A673 (cell line): ENCODE results near the gene TBC1D19. TPM values are rescaled to one million over a fixed set of nuclear protein-coding genes. Genes with fewer than 3 reads are reported as not detected.
A peak's percentile ranks its signal among the peaks of the same experiment; 100 is the strongest.

Experiments
- BruUV-seq: library from RNA; stranded (reverse); fragments of 400-500 nt; replicated peaks from 2 replicates; lab custom pipeline; 2021; lab: Mats Ljungman, UMichigan
- CTCF ChIA-PET: fragments of 300-600 bp; sonication (Branson Sonifier 250); formaldehyde crosslinking; loops from one replicate; lab custom pipeline; 2022; ENCODE audit warnings: antibody characterized with exemption; lab: Charles Lee
- POLR2A ChIA-PET: fragments of 300-600 bp; sonication (Branson Sonifier 250); formaldehyde crosslinking; loops from one replicate; lab custom pipeline; 2022; ENCODE audit warnings: antibody characterized with exemption; ENCODE audit not compliant: low non-redundant PET; lab: Charles Lee
- DNase-seq: peaks from one replicate; pipeline ENCODE4 v3.0.0-alpha.2; 2015; ENCODE audit warnings: low spot score
- H3K27ac ChIP-seq: fragments of 200-600 bp; sonication (generic); 2 replicates; pipeline ENCODE4 v1.5.1; 2016; ENCODE audit warnings: mixed run types, low read depth, mild to moderate bottlenecking, mixed read lengths, antibody characterized with exemption, low read length; ENCODE audit not compliant: poor library complexity, severe bottlenecking
- H3K27me3 ChIP-seq: fragments of 200-600 bp; sonication (generic); replicated peaks from 2 replicates; pipeline ENCODE4 v1.6.1; 2017; ENCODE audit warnings: mixed run types, low read depth, mild to moderate bottlenecking, mixed read lengths, antibody characterized with exemption, low read length; ENCODE audit not compliant: insufficient read depth, poor library complexity
- H3K36me3 ChIP-seq: fragments of 200-600 bp; sonication (generic); 2 replicates; pipeline ENCODE4 v1.6.1; 2016; ENCODE audit warnings: mixed run types, mild to moderate bottlenecking, mixed read lengths, antibody characterized with exemption, low read length; ENCODE audit not compliant: insufficient read depth, poor library complexity, severe bottlenecking
- H3K4me1 ChIP-seq: fragments of 200-600 bp; sonication (generic); 2 replicates; pipeline ENCODE4 v1.6.1; 2017; ENCODE audit warnings: mixed run types, mild to moderate bottlenecking, mixed read lengths, antibody characterized with exemption, low read length; ENCODE audit not compliant: insufficient read depth, poor library complexity, severe bottlenecking
- H3K4me3 ChIP-seq: fragments of 200-600 bp; sonication (generic); 2 replicates; pipeline ENCODE4 v1.5.1; 2016; ENCODE audit warnings: low read depth, mixed run types, mild to moderate bottlenecking, mixed read lengths, low read length; ENCODE audit not compliant: poor library complexity, severe bottlenecking
- H3K9me3 ChIP-seq: fragments of 200-600 bp; sonication (generic); 2 replicates; pipeline ENCODE4 v1.6.1; 2016; ENCODE audit warnings: mixed run types, low read depth, mild to moderate bottlenecking, mixed read lengths, antibody characterized with exemption, low read length; ENCODE audit not compliant: poor library complexity, severe bottlenecking
- CTCF ChIP-seq: fragments of 300-800, 200-600 bp; sonication (generic); conservative IDR thresholded peaks from 2 replicates; pipeline ENCODE4 v1.5.1; 2017; ENCODE audit warnings: low read depth, mild to moderate bottlenecking, antibody characterized with exemption, low read length, moderate library complexity, mixed read lengths
- EZH2 ChIP-seq: fragments of 200-600 bp; sonication (generic); IDR thresholded peaks from 2 replicates; pipeline ENCODE4 v1.6.1; 2017; ENCODE audit warnings: borderline replicate concordance, low read depth, mild to moderate bottlenecking, mixed read lengths, antibody characterized with exemption, low read length; ENCODE audit not compliant: poor library complexity, severe bottlenecking
- intact Hi-C: fragments of 100-400 bp; cut with micrococcal nuclease; formaldehyde crosslinking; loops from one replicate; pipeline ENCODE4 v1.10.0; 2022; ENCODE audit not compliant: unreplicated experiment
- total RNA-seq: library from RNA; stranded (reverse); gene quantifications from 2 replicates; pipeline ENCODE4 v1.2.3, GENCODE V29; 2021

TBC1D19 gene
- total RNA-seq, 1 experiment from 2014 or later: 9.9 TPM

DNA sequence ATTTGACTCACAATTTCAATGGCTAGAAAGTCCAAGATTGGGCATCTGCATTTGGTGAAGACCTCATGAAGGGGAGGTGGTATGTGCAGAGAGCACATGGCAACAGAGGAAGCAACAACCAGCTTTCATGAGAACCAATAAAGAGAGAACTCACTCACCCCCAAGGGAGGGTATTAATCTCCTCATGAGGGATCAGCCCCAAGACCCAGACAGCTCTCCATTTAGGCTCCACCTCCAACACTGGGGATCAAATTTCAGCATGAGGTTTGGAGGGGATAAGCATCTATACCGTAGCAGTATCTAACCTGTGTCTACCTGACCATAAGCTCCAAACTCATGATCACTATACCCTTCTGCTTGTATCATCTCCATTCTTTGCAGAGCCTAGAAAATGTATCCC lies 9.3 kb upstream of the TBC1D19 start:
- POLR2A ChIA-PET: interaction anchor here (0.5 kb wide), 1 partner anchor 216 kb away, joined by 5 read pairs; no protein-coding TSS in a partner anchor
- peak; percentile 62 for DNase-seq
- no peak overlapping the region for H3K27ac ChIP-seq
- H3K9me3 ChIP-seq: no peaks in the 10 kb centered on the region
- intact Hi-C loops: no loop called here
- no peaks in the 10 kb centered on the region for H3K36me3 ChIP-seq
- CTCF ChIA-PET: no interaction called here
- H3K4me3 ChIP-seq: no peak overlapping the region
- TF ChIP-seq CTCF: no peak
- no peak for TF ChIP-seq EZH2
- BruUV-seq: no TSS peak
- peaks cover 21% of the 10 kb centered on the region for H3K4me1 ChIP-seq
- H3K27me3 ChIP-seq: no peaks in the 10 kb centered on the region

DNA sequence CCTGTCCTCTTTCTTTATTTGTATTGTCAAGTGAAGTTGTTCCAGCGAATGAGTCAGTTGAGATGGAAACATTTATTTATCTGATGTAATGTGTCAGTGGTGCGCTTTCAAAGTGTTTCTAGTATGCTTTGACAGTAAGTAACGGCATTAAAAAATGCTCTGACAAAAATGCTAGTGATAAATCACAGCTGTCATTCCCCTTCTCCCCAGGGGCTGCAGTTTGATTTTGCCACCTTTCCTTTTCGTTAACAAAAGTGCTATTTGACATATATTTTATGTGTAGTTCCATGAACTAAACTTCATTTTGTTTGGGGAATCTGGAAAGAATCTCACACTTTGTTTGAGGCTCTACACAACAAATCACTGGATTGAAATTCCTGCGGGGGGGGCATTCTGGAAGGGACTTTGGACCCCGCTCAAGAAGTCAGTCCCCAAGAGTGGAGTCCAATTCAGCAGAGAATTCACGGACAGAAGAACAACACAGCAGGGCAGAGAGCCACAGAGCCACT lies 7.6 kb upstream of the TBC1D19 start:
- Histone ChIP-seq H3K4me3 (no peak overlapping the region), H3K9me3 (no peaks in the 10 kb centered on the region), H3K36me3 (no peaks in the 10 kb centered on the region), H3K4me1 (peaks cover 21% of the 10 kb centered on the region), H3K27me3 (no peaks in the 10 kb centered on the region), H3K27ac (no peak overlapping the region)
- DNase-seq: peak; percentile 49
- intact Hi-C loops: no loop called here
- CTCF ChIA-PET: no interaction called here
- no peak for TF ChIP-seq EZH2
- no peak for TF ChIP-seq CTCF
- POLR2A ChIA-PET: no interaction called here
- BruUV-seq: no TSS peak

- Histone ChIP-seq H3K4me1 (peaks cover 21% of the 10 kb centered on the region), H3K36me3 (no peaks in the 10 kb centered on the region), H3K4me3 (no peak overlapping the region), H3K27ac (no peak overlapping the region), H3K27me3 (no peaks in the 10 kb centered on the region), H3K9me3 (no peaks in the 10 kb centered on the region)
- intact Hi-C loops: no loop called here
- ChIA-PET CTCF (no interaction called here), POLR2A (no interaction called here)
- BruUV-seq: no TSS peak
- DNase-seq: no peak
- no peak for TF ChIP-seq EZH2
- TF ChIP-seq CTCF: no peak
Observed at GRCh38 chr4:26577066-26577465, 6.8 kb upstream of the TBC1D19 start.
